Left ventricle myocardium superior (tissue), 1 donor: ENCODE results near the gene PRR4. TPM values are rescaled to one million over a fixed set of nuclear protein-coding genes. Genes with fewer than 3 reads are reported as not detected.

Experiments
- ATAC-seq: fragments of 200-7000 bp; cut with Tn5 transposase; one replicate; pipeline ENCODE4 v1.9.1; 2020; ENCODE audit warnings: mild to moderate bottlenecking, moderate library complexity
- DNase-seq: peaks from one replicate; pipeline ENCODE4 v3.0.0-alpha.2; 2020
- intact Hi-C: fragments of 100-400 bp; cut with micrococcal nuclease; formaldehyde crosslinking; loops from one replicate; pipeline ENCODE4 v1.11.0; 2022
- total RNA-seq: library from RNA; stranded (reverse); fragmentation: NEBNext Ultra II Directional; extraction: Animal tissue kit (Norgen Biotek cat#: 25700); gene quantifications from one replicate; pipeline ENCODE4 v1.2.1, GENCODE V29; 2021
- donor health status: DM: no; HTN: yes; CAD: no; lungs with severe emphysema.

PRR4 gene
- total RNA-seq, 1 donor from 2014 or later = 0.94 TPM

GRCh38 chr12:10807186-10807585 lies 42.1 kb downstream of the PRR4 start, which contains the start of gene TAS2R8:
Gene TAS2R8 (minus strand): TSS chr12:10807286. CDS start chr12:10806980, 306 bp downstream.
- ATAC-seq = no peak
- intact Hi-C loops = no loop called here
- DNase-seq = no peak

GRCh38 chr12:10802587-10802986 lies 46.7 kb downstream of the PRR4 start, which contains the start of gene TAS2R7:
Gene TAS2R7 (minus strand): TSS chr12:10802627. CDS start chr12:10802570, 57 bp downstream.
- intact Hi-C loops = no loop called here
- DNase-seq (no peak), ATAC-seq (no peak)

- ATAC-seq = no peak
These were observed 47.5 kb downstream of the PRR4 start for GRCh38 chr12:10801741-10802140.

More at GRCh38 chr12:10801741-10802140, 47.5 kb downstream of the PRR4 start:
- DNase-seq = no peak
- intact Hi-C loops = no loop called here

Other genes with a start within 250 kb of the PRR4 start
- gene MAGOHB, start 235.9 kb downstream of the PRR4 start, total RNA-seq = 11.5 TPM
- not detected for gene STYK1, start 175.4 kb downstream of the PRR4 start, total RNA-seq
- 773 TPM for gene YBX3, start 126.2 kb downstream of the PRR4 start, total RNA-seq
- not detected for gene TAS2R7, start 46.8 kb downstream of the PRR4 start, total RNA-seq
- gene TAS2R8, start 42.2 kb downstream of the PRR4 start, total RNA-seq = not detected
- not detected for gene TAS2R9, start 39.3 kb downstream of the PRR4 start, total RNA-seq
- not detected for gene TAS2R10, start 23.1 kb downstream of the PRR4 start, total RNA-seq
- gene PRH1, start 34.8 kb upstream of the PRR4 start, total RNA-seq = 3.8 TPM
- gene TAS2R13, start 60.1 kb upstream of the PRR4 start, total RNA-seq = 0.30 TPM
- gene PRH2, start 79.8 kb upstream of the PRR4 start, total RNA-seq = not detected
- gene TAS2R14, start 89.8 kb upstream of the PRR4 start, total RNA-seq = 0.45 TPM
- 0.25 TPM for gene TAS2R50, start 137.4 kb upstream of the PRR4 start, total RNA-seq
- 0.42 TPM for gene TAS2R20, start 148.8 kb upstream of the PRR4 start, total RNA-seq
- gene TAS2R19, start 173.1 kb upstream of the PRR4 start, total RNA-seq = 0.77 TPM
- gene TAS2R31, start 181.9 kb upstream of the PRR4 start, total RNA-seq = 0.67 TPM
- 0.27 TPM for gene TAS2R46, start 212.8 kb upstream of the PRR4 start, total RNA-seq
- gene TAS2R43, start 242.8 kb upstream of the PRR4 start, total RNA-seq = not detected